HL-60 (cell line): ENCODE data around the gene CKAP5.

ENCODE experiments used
- DNase-seq, 2 experiments: peaks; one replicate each; pipeline ENCODE4 v3.0.0-alpha.2; 2010 to 2020; ENCODE audit warnings: low read depth in 1 of 2, low spot score in 1 of 2
- H3K27ac ChIP-seq: fragments of 250-450 bp; sonication (Bioruptor Pico); replicated peaks from 2 replicates; pipeline ENCODE4 v1.5.1; 2020; ENCODE audit warnings: mild to moderate bottlenecking, moderate library complexity
- H3K27me3 ChIP-seq: fragments of 250-450 bp; sonication (Bioruptor Pico); 2 replicates; pipeline ENCODE4 v1.5.1; 2021; ENCODE audit warnings: mild to moderate bottlenecking, moderate library complexity; ENCODE audit not compliant: insufficient read depth, poor library complexity, severe bottlenecking
- H3K4me3 ChIP-seq: replicated peaks from 2 replicates; pipeline ENCODE4 v1.5.1; 2011; ENCODE audit warnings: mild to moderate bottlenecking, control low read depth, low read length; ENCODE audit not compliant: insufficient read depth
- CTCF ChIP-seq: IDR thresholded peaks from one replicate; pipeline ENCODE4 v1.5.1; 2011; ENCODE audit warnings: low read length, control low read depth, inconsistent platforms; ENCODE audit not compliant: insufficient read depth
- GABPA ChIP-seq: IDR thresholded peaks from 2 replicates; pipeline ENCODE4 v1.6.1; 2012; ENCODE audit warnings: low read depth
- POLR2AphosphoS5 ChIP-seq: IDR thresholded peaks from 2 replicates; pipeline ENCODE4 v1.6.1; 2012; ENCODE audit warnings: low read depth
- REST ChIP-seq: IDR thresholded peaks from 2 replicates; pipeline ENCODE4 v1.6.1; 2012; ENCODE audit warnings: low read depth; ENCODE audit not compliant: insufficient replicate concordance
- SPI1 ChIP-seq: IDR thresholded peaks from 2 replicates; pipeline ENCODE4 v1.6.1; 2012; ENCODE audit warnings: low read depth, mild to moderate bottlenecking, borderline replicate concordance

Gene CKAP5

GRCh38 chr11:46850829-46851380, 4.8 kb upstream of the CKAP5 start:
- Histone ChIP-seq H3K4me3 (no peak overlapping the region), H3K27me3 (no peaks in the 10 kb centered on the region), H3K27ac (no peak overlapping the region)
- no peak for DNase-seq
- TF ChIP-seq SPI1 (no peak), REST (no peak), GABPA (no peak), POLR2AphosphoS5 (no peak), CTCF (no peak)

GRCh38 chr11:46849631-46850030, 3.6 kb upstream of the CKAP5 start:
- no peaks in the 10 kb centered on the region for H3K27me3 ChIP-seq

More at GRCh38 chr11:46849631-46850030, 3.6 kb upstream of the CKAP5 start:
- TF ChIP-seq GABPA (no peak), SPI1 (no peak), POLR2AphosphoS5 (no peak), REST (no peak), CTCF (no peak)
- H3K4me3 ChIP-seq, result no peak overlapping the region
- no peak overlapping the region for H3K27ac ChIP-seq
- no peak for DNase-seq
